HEK293T (cell line): ENCODE measurements around the gene DLL1.

Source experiments
- ARNT ChIP-seq: fragments of 450-650 bp; IDR thresholded peaks from 2 replicates; pipeline ENCODE4 v1.6.1; 2017; ENCODE audit warnings: mild to moderate bottlenecking
- BHLHE40 ChIP-seq: fragments of 450-650 bp; IDR thresholded peaks from 2 replicates; pipeline ENCODE4 v1.6.1; 2016; ENCODE audit warnings: mild to moderate bottlenecking, moderate library complexity, borderline replicate concordance
- FOXA1 ChIP-seq: fragments of 450-650 bp; IDR thresholded peaks from 2 replicates; pipeline ENCODE4 v1.6.1; 2016; ENCODE audit warnings: mild to moderate bottlenecking
- FOXM1 ChIP-seq: fragments of 450-650 bp; IDR thresholded peaks from 2 replicates; pipeline ENCODE4 v1.6.1; 2017; ENCODE audit warnings: mild to moderate bottlenecking, borderline replicate concordance
- LEF1 ChIP-seq: fragments of 450-650 bp; IDR thresholded peaks from 2 replicates; pipeline ENCODE4 v1.6.1; 2017; ENCODE audit warnings: mild to moderate bottlenecking, borderline replicate concordance
- SP1 ChIP-seq: fragments of 450-650 bp; IDR thresholded peaks from 2 replicates; pipeline ENCODE4 v1.6.1; 2017
- SUZ12 ChIP-seq: fragments of 450-650 bp; IDR thresholded peaks from 2 replicates; pipeline ENCODE4 v1.6.1; 2016; ENCODE audit warnings: mild to moderate bottlenecking

- no peak for TF ChIP-seq FOXM1
- no peak for TF ChIP-seq SUZ12
- TF ChIP-seq SP1 = no peak
- TF ChIP-seq LEF1 = no peak
- TF ChIP-seq BHLHE40 = no peak
- TF ChIP-seq FOXA1 = no peak
- no peak for TF ChIP-seq ARNT
These were observed 26.8 kb downstream of the DLL1 start for GRCh38 chr6:170264086-170264485.
